ENCODE data around the gene POFUT1.

POFUT1 gene

DNA sequence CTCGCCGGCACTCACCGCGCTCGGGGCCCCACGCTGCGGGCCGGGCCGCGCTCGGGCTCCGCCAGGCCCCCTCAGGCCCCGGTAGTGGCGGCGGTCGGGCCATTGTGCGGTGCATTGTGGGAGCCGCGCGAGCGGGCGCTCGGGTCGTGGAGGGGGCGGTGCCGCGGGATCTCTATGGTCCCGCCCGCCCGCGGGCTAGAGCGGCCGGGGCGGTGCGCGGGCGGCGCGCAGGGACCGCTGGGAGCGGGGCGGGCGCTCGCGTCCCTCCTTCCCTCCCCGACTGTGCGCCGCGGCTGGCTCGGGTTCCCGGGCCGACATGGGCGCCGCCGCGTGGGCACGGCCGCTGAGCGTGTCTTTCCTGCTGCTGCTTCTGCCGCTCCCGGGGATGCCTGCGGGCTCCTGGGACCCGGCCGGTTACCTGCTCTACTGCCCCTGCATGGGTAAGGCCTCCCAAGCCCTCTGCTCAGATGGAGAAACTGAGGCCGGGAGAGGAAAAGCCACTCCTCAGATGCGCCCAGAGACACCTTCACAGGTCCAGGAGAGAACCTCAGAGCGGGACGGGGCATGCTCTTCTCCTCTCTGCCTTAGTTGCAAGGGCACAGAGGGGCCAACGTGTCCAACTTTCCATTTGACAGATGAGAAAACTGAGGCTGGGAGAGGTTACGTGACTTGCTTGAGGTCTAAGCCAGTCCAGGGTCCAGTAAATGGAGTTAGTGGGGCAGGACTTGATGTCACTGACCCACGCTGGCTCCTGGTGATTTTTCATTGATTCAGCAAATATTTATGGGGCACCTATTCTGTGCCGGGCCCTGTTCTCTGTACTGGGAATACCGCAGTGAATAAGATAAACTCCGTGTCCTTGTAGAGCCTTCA lies at the start of gene POFUT1, which contains the start of gene PLAGL2 (continued):
- 0 out of 2 replicates have a peak, but pooled peaks have one; percentile 39 for TF ChIP-seq ZNF24 (tag by site-specific recombination; IDR thresholded peaks at IDR 0.05)
- TF ChIP-seq ZNF23 (tag by site-specific recombination; IDR thresholded peaks at IDR 0.05; ENCODE audit: borderline replicate concordance) = no peak
- TF ChIP-seq ZEB2 (tag by site-specific recombination; IDR thresholded peaks at IDR 0.05) = peak; percentile 61; the same call in 1 of the 2 replicates
- TF ChIP-seq ZFP37 (tag by site-specific recombination; IDR thresholded peaks at IDR 0.05) = peak; percentile 49; the same call in 1 of the 2 replicates
- peak; percentile 39; the same call in 1 of the 2 replicates for TF ChIP-seq ZNF596 (tag by site-specific recombination; IDR thresholded peaks at IDR 0.05)
- TF ChIP-seq, protein P1, sequence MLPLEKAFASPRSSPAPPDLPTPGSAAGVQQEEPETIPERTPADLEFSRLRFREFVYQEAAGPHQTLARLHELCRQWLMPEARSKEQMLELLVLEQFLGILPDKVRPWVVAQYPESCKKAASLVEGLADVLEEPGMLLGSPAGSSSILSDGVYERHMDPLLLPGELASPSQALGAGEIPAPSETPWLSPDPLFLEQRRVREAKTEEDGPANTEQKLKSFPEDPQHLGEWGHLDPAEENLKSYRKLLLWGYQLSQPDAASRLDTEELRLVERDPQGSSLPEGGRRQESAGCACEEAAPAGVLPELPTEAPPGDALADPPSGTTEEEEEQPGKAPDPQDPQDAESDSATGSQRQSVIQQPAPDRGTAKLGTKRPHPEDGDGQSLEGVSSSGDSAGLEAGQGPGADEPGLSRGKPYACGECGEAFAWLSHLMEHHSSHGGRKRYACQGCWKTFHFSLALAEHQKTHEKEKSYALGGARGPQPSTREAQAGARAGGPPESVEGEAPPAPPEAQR (tag by site-specific recombination; IDR thresholded peaks at IDR 0.05) = no peak
- TF ChIP-seq KLF1 (tag by site-specific recombination; IDR thresholded peaks at IDR 0.05) = 0 out of 2 replicates have a peak, but pooled peaks have one; percentile 22
- TF ChIP-seq, protein P2, sequence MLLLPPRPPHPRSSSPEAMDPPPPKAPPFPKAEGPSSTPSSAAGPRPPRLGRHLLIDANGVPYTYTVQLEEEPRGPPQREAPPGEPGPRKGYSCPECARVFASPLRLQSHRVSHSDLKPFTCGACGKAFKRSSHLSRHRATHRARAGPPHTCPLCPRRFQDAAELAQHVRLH (tag by site-specific recombination; IDR thresholded peaks at IDR 0.05) = no peak
- peak; percentile 73; the same call in 1 of the 2 replicates for TF ChIP-seq ZNF76 (tag by site-specific recombination; IDR thresholded peaks at IDR 0.05; ENCODE audit: borderline replicate concordance, low read depth)
- peak; percentile 25; the same call in 1 of the 2 replicates for TF ChIP-seq SP3 (tag by site-specific recombination; IDR thresholded peaks at IDR 0.05)
- TF ChIP-seq ZNF670 (tag by site-specific recombination; IDR thresholded peaks at IDR 0.05; ENCODE audit: low read depth) = no peak
- 0 out of 2 replicates have a peak, but pooled peaks have one; percentile 2 for TF ChIP-seq ZNF677 (tag by site-specific recombination; IDR thresholded peaks at IDR 0.05)
- TF ChIP-seq, protein P3, sequence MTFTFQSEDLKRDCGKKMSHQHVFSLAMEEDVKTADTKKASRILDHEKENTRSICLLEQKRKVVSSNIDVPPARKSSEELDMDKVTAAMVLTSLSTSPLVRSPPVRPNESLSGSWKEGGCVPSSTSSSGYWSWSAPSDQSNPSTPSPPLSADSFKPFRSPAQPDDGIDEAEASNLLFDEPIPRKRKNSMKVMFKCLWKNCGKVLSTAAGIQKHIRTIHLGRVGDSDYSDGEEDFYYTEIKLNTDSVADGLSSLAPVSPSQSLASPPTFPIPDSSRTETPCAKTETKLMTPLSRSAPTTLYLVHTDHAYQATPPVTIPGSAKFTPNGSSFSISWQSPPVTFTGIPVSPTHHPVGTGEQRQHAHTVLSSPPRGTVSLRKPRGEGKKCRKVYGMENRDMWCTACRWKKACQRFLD (tag by site-specific recombination; IDR thresholded peaks at IDR 0.05) = no peak
- TF ChIP-seq ZNF561 (tag by site-specific recombination; IDR thresholded peaks at IDR 0.05; ENCODE audit: borderline replicate concordance) = 0 out of 2 replicates have a peak, but pooled peaks have one; percentile 56
- TF ChIP-seq, protein P4, sequence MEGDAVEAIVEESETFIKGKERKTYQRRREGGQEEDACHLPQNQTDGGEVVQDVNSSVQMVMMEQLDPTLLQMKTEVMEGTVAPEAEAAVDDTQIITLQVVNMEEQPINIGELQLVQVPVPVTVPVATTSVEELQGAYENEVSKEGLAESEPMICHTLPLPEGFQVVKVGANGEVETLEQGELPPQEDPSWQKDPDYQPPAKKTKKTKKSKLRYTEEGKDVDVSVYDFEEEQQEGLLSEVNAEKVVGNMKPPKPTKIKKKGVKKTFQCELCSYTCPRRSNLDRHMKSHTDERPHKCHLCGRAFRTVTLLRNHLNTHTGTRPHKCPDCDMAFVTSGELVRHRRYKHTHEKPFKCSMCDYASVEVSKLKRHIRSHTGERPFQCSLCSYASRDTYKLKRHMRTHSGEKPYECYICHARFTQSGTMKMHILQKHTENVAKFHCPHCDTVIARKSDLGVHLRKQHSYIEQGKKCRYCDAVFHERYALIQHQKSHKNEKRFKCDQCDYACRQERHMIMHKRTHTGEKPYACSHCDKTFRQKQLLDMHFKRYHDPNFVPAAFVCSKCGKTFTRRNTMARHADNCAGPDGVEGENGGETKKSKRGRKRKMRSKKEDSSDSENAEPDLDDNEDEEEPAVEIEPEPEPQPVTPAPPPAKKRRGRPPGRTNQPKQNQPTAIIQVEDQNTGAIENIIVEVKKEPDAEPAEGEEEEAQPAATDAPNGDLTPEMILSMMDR (tag by site-specific recombination; IDR thresholded peaks at IDR 0.05) = peak; percentile 50; the same call in 1 of the 2 replicates
- TF ChIP-seq ZNF747 (tag by site-specific recombination; IDR thresholded peaks at IDR 0.05) = no peak
- TF ChIP-seq ZNF555 (tag by site-specific recombination; conservative IDR thresholded peaks at IDR 0.05) = no peak
- TF ChIP-seq OSR2 (tag by site-specific recombination; IDR thresholded peaks at IDR 0.05) = no peak; the same call in 1 of the 2 replicates
- TF ChIP-seq MZF1 (tag by site-specific recombination; IDR thresholded peaks at IDR 0.05; ENCODE audit: borderline replicate concordance) = no peak
- TF ChIP-seq ZNF791 (tag by site-specific recombination; IDR thresholded peaks at IDR 0.05) = no peak
- no peak for TF ChIP-seq BCL11B (tag by site-specific recombination; IDR thresholded peaks at IDR 0.05; ENCODE audit: low read depth)
- TF ChIP-seq MEIS1 (CRISPR knock-in tag; IDR thresholded peaks at IDR 0.05; ENCODE audit: borderline replicate concordance) = no peak
- TF ChIP-seq ZNF2 (tag by site-specific recombination; IDR thresholded peaks at IDR 0.05) = no peak
- TF ChIP-seq, protein P5, sequence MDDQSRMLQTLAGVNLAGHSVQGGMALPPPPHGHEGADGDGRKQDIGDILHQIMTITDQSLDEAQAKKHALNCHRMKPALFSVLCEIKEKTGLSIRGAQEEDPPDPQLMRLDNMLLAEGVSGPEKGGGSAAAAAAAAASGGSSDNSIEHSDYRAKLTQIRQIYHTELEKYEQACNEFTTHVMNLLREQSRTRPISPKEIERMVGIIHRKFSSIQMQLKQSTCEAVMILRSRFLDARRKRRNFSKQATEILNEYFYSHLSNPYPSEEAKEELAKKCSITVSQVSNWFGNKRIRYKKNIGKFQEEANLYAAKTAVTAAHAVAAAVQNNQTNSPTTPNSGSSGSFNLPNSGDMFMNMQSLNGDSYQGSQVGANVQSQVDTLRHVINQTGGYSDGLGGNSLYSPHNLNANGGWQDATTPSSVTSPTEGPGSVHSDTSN (CRISPR knock-in tag; IDR thresholded peaks at IDR 0.05) = peak; percentile 72; the same call in 1 of the 2 replicates
